Activated CD8-positive, alpha-beta T cell treated with anti-CD3 and anti-CD28 coated beads for 36 hours (primary cell): ENCODE measurements around the gene FRMPD1. TPM values are rescaled to one million over a fixed set of nuclear protein-coding genes. Genes with fewer than 3 reads are reported as not detected.

Experiments used
- ATAC-seq: fragments of 200-7000 bp; cut with Tn5 transposase; one replicate; pipeline ENCODE4 v1.10.0; 2021; ENCODE audit warnings: mild to moderate bottlenecking, moderate library complexity
- CTCF ChIA-PET: fragments of 350-600 bp; sonication (Branson Sonifier 250); formaldehyde crosslinking; loops from one replicate; lab custom pipeline; 2021; ENCODE audit warnings: antibody characterized with exemption; lab: Charles Lee
- POLR2A ChIA-PET: fragments of 350-600 bp; sonication (Branson Sonifier 250); formaldehyde crosslinking; loops from one replicate; lab custom pipeline; 2021; ENCODE audit warnings: antibody characterized with exemption; lab: Charles Lee
- DNase-seq: peaks from one replicate; pipeline ENCODE4 v3.0.0-alpha.2; 2020
- H3K27ac Mint-ChIP-seq: one replicate; pipeline ENCODE4 v1.8.0; 2021; ENCODE audit warnings: mild to moderate bottlenecking, mixed read lengths
- H3K27me3 Mint-ChIP-seq: one replicate; pipeline ENCODE4 v1.8.0; 2021; ENCODE audit warnings: mixed read lengths
- H3K36me3 Mint-ChIP-seq: one replicate; pipeline ENCODE4 v1.8.0; 2021; ENCODE audit warnings: low read depth, mixed read lengths
- H3K4me1 Mint-ChIP-seq: one replicate; pipeline ENCODE4 v1.8.0; 2021; ENCODE audit warnings: low read depth, mixed read lengths
- H3K4me3 Mint-ChIP-seq: one replicate; pipeline ENCODE4 v1.8.0; 2021; ENCODE audit warnings: mild to moderate bottlenecking, moderate library complexity, mixed read lengths
- H3K9me3 Mint-ChIP-seq: one replicate; pipeline ENCODE4 v1.8.0; 2021; ENCODE audit warnings: mixed read lengths
- CTCF ChIP-seq: fragments of 200-600 bp; IDR thresholded peaks from one replicate; pipeline ENCODE4 v1.8.0; 2022; ENCODE audit warnings: antibody characterized with exemption, mild to moderate bottlenecking
- intact Hi-C: fragments of 100-400 bp; cut with micrococcal nuclease; formaldehyde crosslinking; loops from one replicate; pipeline ENCODE4 v1.10.0; 2022
- total RNA-seq, 2 experiments: library from RNA; stranded (reverse); gene quantifications; one replicate each; pipeline ENCODE4 v1.2.3, GENCODE V29; 2021

Gene FRMPD1
- total RNA-seq, 2 experiments from 2014 or later, result not detected

DNA sequence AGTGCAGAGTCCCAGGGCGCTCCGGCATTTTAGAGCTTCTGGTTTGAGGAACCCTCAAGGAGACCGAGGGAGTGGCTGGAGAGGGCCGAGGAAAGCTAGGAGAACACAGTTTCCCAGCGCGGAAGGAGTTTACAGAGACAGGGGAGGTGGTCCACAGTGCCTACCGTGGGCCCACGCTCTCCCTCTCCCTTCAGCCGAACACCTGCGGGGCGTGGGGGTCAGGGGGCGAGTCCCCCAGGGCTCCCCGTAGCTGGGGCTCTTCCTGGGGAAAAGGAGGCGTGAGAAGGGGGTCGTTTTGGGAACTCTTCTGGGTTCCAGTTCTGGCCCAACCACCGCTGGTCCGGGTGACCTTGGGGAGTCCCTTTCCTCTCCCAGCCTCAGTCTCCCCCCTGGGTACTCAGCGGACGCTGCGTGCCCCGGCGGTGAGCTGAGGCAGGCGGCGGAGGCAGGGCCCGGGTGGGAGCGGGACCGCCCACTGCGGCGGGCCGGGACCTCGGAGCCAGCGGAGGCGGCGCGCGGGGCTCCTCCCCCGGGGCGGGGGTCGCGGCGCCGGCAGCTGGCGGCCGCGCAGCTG lies 368 bp upstream of the FRMPD1 start:
- Mint-ChIP-seq H3K4me1 (peaks cover 8% of the 10 kb centered on the region), H3K27me3 (peaks cover 54% of the 10 kb centered on the region), H3K9me3 (no peaks in the 10 kb centered on the region), H3K27ac (no peak overlapping the region), H3K4me3 (peak overlapping the region; percentile 65), H3K36me3 (no peaks in the 10 kb centered on the region)
- DNase-seq (no peak), ATAC-seq (no peak)
- ChIA-PET CTCF (interaction anchor here (1.0 kb wide), 1 partner anchor 16 kb away, joined by 3 read pairs; no protein-coding TSS in a partner anchor), POLR2A (no interaction called here)
- TF ChIP-seq CTCF, result no peak
- intact Hi-C loops, result no loop called here

- intact Hi-C loops, result no loop called here
- ChIA-PET POLR2A (no interaction called here), CTCF (no interaction called here)
- no peak for TF ChIP-seq CTCF
- ATAC-seq (no peak), DNase-seq (no peak)
- H3K4me3 Mint-ChIP-seq, result no peak overlapping the region
- H3K4me1 Mint-ChIP-seq, result peaks cover 8% of the 10 kb centered on the region
- peaks cover 48% of the 10 kb centered on the region for H3K27me3 Mint-ChIP-seq
- H3K27ac Mint-ChIP-seq, result no peak overlapping the region
- H3K36me3 Mint-ChIP-seq, result no peaks in the 10 kb centered on the region
- H3K9me3 Mint-ChIP-seq, result no peaks in the 10 kb centered on the region
These were observed 1.5 kb downstream of the FRMPD1 start for GRCh38 chr9:37652261-37652660.

GRCh38 chr9:37653385-37653784 lies 2.6 kb downstream of the FRMPD1 start:
- ChIA-PET POLR2A (interaction anchor here (1.2 kb wide), 1 partner anchor 9 kb away, joined by 3 read pairs; no protein-coding TSS in a partner anchor), CTCF (no interaction called here)
- no peaks in the 10 kb centered on the region for H3K9me3 Mint-ChIP-seq
- no peak for DNase-seq
- no peaks in the 10 kb centered on the region for H3K36me3 Mint-ChIP-seq
- intact Hi-C loops, result no loop called here
- ATAC-seq, result no peak
- H3K4me3 Mint-ChIP-seq, result no peak overlapping the region
- TF ChIP-seq CTCF, result no peak
- H3K27ac Mint-ChIP-seq, result no peak overlapping the region
- peaks cover 8% of the 10 kb centered on the region for H3K4me1 Mint-ChIP-seq
- H3K27me3 Mint-ChIP-seq, result peaks cover 42% of the 10 kb centered on the region

DNA sequence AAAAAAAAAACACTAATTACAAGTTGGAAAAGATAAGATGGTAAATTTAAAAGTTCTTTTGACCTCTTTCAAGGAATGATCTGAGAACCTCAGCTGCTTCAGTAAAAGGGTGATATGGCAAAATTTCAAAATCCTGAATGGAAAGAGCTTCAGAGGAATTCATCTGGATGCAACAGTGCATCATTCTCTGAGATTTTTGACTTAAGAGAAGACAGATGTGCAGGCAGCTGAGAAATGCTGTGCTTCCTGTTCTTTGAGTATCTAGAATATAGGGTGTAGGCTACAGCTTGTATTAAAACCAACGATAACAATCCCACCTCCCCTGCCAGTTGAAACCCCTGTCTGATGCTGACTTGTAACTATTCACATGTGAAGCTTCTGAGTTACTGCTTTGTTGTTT lies 6.2 kb downstream of the FRMPD1 start:
- ATAC-seq (no peak), DNase-seq (no peak)
- H3K4me3 Mint-ChIP-seq, result no peak overlapping the region
- intact Hi-C loops, result no loop called here
- CTCF ChIA-PET, result interaction anchor here (1.1 kb wide), 1 partner anchor 12 kb away, joined by 3 read pairs; no protein-coding TSS in a partner anchor
- POLR2A ChIA-PET, result no interaction called here
- peaks cover under 1% of the 10 kb centered on the region for H3K4me1 Mint-ChIP-seq
- H3K27ac Mint-ChIP-seq, result no peak overlapping the region
- H3K27me3 Mint-ChIP-seq, result peaks cover 20% of the 10 kb centered on the region
- H3K9me3 Mint-ChIP-seq, result no peaks in the 10 kb centered on the region
- no peak for TF ChIP-seq CTCF
- H3K36me3 Mint-ChIP-seq, result no peaks in the 10 kb centered on the region

DNA sequence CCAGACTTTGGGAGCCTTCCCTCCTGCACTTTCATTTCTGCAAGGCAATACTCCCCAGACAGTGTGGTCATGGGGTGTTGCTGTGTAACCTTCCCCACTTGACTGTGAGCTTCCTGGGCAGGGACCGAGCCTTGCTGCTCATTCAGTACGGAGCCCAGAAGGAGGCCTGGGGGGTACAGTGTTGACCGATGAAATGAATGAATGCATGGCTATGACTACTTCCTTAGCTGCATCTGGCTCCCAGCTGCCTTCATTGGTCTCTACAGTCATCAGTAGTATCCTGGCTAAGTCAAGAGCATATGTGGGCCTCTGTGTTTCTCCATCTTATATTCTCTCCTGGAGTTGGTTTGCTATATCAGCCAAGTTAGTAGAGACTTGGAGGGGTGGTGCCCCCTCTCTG lies 9.9 kb downstream of the FRMPD1 start:
- ChIA-PET CTCF (no interaction called here), POLR2A (no interaction called here)
- intact Hi-C loops, result no loop called here
- Mint-ChIP-seq H3K4me1 (no peaks in the 10 kb centered on the region), H3K27ac (no peak overlapping the region), H3K4me3 (no peak overlapping the region), H3K36me3 (no peaks in the 10 kb centered on the region), H3K27me3 (peaks cover 4% of the 10 kb centered on the region), H3K9me3 (no peaks in the 10 kb centered on the region)
- no peak for ATAC-seq
- no peak for TF ChIP-seq CTCF
- DNase-seq, result no peak
